ENCODE results near the gene EGLN1. TPM values are rescaled to one million over a fixed set of nuclear protein-coding genes. Genes with fewer than 3 reads are reported as not detected.

The EGLN1 gene
- total and polyA plus RNA-seq, 2 of the 8 experiments (the other 6 are each of a cell fraction or from before 2014, with no cell fraction given), result 4.0 to 6.4 TPM

- Histone ChIP-seq H3K79me2 (ENCODE audit: control insufficient read depth in 1 of 2, insufficient read depth in 2 of 2, low read length in 2 of 2) (no peaks in the 10 kb centered on the region), H3K4me3 (ENCODE audit: extremely low read depth in 1 of 4, insufficient read depth in 2 of 4, low read depth in 3 of 4, low read length in 4 of 4) (no peak overlapping the region), H3K9me3 (ENCODE audit: insufficient read depth in 2 of 2, low read depth in 1 of 2, low read length in 1 of 2) (no peaks in the 10 kb centered on the region), H2BK5ac (ENCODE audit: low read depth, low read length) (no peak overlapping the region), H3K56ac (replicated peaks; ENCODE audit: insufficient read length, low read depth, low read length) (no peak overlapping the region), H3K4me2 (ENCODE audit: insufficient read depth in 1 of 2, low read depth in 2 of 2, low read length in 2 of 2) (no peak overlapping the region), H3K23ac (ENCODE audit: insufficient read length) (no peak overlapping the region), H2BK20ac (ENCODE audit: low read length) (no peak overlapping the region), H3K14ac (ENCODE audit: insufficient read length) (no peak overlapping the region), H2AK5ac (ENCODE audit: low read depth, low read length) (no peak overlapping the region), H2BK15ac (ENCODE audit: low read length) (no peak overlapping the region), H3K9ac (replicated peaks in 1 of 4; ENCODE audit: extremely low read depth in 1 of 4, low read depth in 3 of 4, low read length in 3 of 4) (no peak overlapping the region), H3K27me3 (replicated peaks in 1 of 4; ENCODE audit: control insufficient read depth in 3 of 4, extremely low read depth in 1 of 4, insufficient read depth in 3 of 4, low read length in 3 of 4) (no peaks in the 10 kb centered on the region), H3K27ac (ENCODE audit: low read depth, low read length) (no peak overlapping the region), H4K91ac (replicated peaks; ENCODE audit: insufficient read length, low read length) (no peak overlapping the region), H3K4ac (replicated peaks; ENCODE audit: insufficient read length, low read depth, low read length) (no peak overlapping the region), H3K18ac (ENCODE audit: extremely low read depth, low read length) (no peak overlapping the region), H3K79me1 (ENCODE audit: low read depth, low read length) (no peaks in the 10 kb centered on the region), H4K20me1 (replicated peaks in 1 of 2; ENCODE audit: control insufficient read depth in 1 of 2, insufficient read depth in 2 of 2, low read length in 2 of 2) (peaks cover 0 to 2% of the 10 kb centered on the region in 2 experiments), H2BK12ac (ENCODE audit: low read depth, low read length) (no peak overlapping the region), H3K4me1 (replicated peaks in 1 of 4; ENCODE audit: control insufficient read depth in 3 of 4, insufficient read depth in 4 of 4, low read length in 3 of 4) (no peaks in the 10 kb centered on the region), H3K36me3 (ENCODE audit: control insufficient read depth in 2 of 4, insufficient read depth in 4 of 4, low read length in 3 of 4) (no peaks in the 10 kb centered on the region), H3K23me2 (ENCODE audit: low read depth, low read length) (no peaks in the 10 kb centered on the region), H2BK120ac (replicated peaks; ENCODE audit: low read depth, low read length) (no peak overlapping the region), H4K5ac (ENCODE audit: insufficient read length, low read depth, low read length) (no peak overlapping the region), H4K8ac (ENCODE audit: extremely low read depth, insufficient read depth, low read length) (no peak overlapping the region), H2AFZ (ENCODE audit: low read length) (no peak overlapping the region)
- TF ChIP-seq GTF2F1 (IDR thresholded peaks at IDR 0.05; ENCODE audit: borderline replicate concordance, low read depth, low read length) (no peak), CTCF (IDR thresholded peaks at IDR 0.05; ENCODE audit: control extremely low read depth in 1 of 3, insufficient read depth in 1 of 3, low read depth in 1 of 3, low read length in 3 of 3) (no peak), EGR1 (IDR thresholded peaks at IDR 0.05; ENCODE audit: borderline replicate concordance, low read depth, low read length) (no peak), E2F6 (IDR thresholded peaks at IDR 0.05) (no peak), RXRA (IDR thresholded peaks at IDR 0.05; ENCODE audit: insufficient read depth, low read depth, low read length) (no peak), SP2 (IDR thresholded peaks at IDR 0.05; ENCODE audit: low read length) (no peak), USF2 (IDR thresholded peaks at IDR 0.05; ENCODE audit: low read length) (no peak)
- DNase-seq (ENCODE audit: low read depth in 1 of 2, low spot score in 2 of 2) (no peak), FAIRE-seq (no peak)
- ChIA-PET POLR2A (ENCODE audit: partially characterized antibody) (no interaction called here), CTCF (ENCODE audit: partially characterized antibody) (interaction anchor here (0.9 kb wide), 1 partner anchor 152 kb away, joined by 3 read pairs; no protein-coding TSS in a partner anchor)
- WGBS, 2 experiments (ENCODE audit: extremely low coverage in 1 of 2, insufficient coverage in 1 of 2, insufficient read length in 1 of 2, insufficient replicate concordance in 2 of 2, low coverage in 1 of 2, low lambda C conversion rate in 2 of 2, missing lambda C conversion rate in 1 of 2), result 78% methylated on average over 6 of the region's 6 CpGs; no CpG with 5 or more reads in 1 of the 2 experiments
Measured at GRCh38 chr1:231408528-231409094, 13.5 kb downstream of the EGLN1 start.

Data from H1 (cell line).